ENCODE data around the gene DCTN3.

DCTN3 gene

DNA sequence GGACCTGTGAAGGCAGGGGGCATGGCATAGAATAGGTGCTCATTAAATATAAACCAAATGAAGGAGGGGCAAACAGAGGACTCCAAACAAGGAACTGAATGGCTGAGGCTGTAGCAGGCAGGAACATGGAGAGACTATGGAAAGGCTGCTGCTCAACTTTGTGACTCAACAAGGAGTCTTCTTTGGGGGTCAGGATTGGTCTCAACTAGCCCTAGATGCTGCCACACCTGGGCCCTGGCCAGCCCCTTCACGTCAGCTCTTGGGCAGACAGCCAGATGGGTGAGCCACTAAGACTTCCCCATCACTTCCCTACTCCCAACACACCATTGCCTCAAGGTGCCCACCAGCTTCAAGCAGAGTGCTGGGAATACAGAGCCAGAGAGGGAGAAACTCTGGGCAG lies 19.4 kb downstream of the DCTN3 start:
- in situ Hi-C loops (cut with HindIII; ENCODE audit: low pct_ligation_motif_present, low pct_unique_long_range_greater_than_20kb, low sequenced_read_pairs) = no loop called here
- DNase-seq = no peak

DNA sequence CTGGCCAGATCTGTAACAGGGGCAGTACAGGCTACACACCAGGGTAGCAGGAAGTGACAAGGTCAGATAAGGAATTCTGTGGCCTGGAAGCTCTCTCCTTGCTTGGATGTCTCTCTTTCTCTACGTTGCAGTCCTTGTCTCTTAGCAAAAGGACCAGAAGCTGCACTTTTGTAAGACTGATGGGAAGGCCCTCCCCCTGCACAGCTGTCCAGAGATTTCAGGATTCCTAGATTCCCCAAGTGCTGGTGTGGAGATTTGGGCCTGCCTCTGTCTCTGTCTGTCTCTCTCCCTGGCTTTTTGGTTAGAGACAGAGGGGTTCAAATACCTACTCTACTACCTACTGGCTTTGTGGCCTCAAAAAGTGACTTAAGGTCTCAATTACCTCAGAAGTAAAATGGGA lies 20.7 kb downstream of the DCTN3 start:
- in situ Hi-C loops (cut with HindIII; ENCODE audit: low pct_ligation_motif_present, low pct_unique_long_range_greater_than_20kb, low sequenced_read_pairs) = no loop called here
- no peak for DNase-seq

DNA sequence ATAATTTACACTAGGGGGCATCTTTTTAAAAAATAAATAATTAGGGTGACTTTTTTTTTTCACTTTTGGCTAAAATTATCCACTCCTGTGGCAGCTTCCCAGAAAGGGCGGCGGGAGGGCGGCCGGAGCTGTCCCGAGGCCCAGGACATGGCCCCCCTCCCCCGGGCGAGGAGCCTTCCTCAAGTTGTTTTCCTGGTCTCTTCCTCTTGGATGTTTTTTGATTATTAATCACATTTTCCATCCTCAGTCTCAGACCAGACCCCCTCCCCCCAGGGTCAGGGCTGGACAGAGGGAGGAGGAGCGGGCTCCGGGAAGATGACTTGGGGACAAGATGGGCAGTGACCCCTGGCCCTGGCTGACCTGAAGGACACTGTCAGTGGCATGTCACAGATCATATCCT lies 26.1 kb downstream of the DCTN3 start:
- in situ Hi-C loops (cut with HindIII; ENCODE audit: low pct_ligation_motif_present, low pct_unique_long_range_greater_than_20kb, low sequenced_read_pairs) = no loop called here
- no peak for DNase-seq

DNA sequence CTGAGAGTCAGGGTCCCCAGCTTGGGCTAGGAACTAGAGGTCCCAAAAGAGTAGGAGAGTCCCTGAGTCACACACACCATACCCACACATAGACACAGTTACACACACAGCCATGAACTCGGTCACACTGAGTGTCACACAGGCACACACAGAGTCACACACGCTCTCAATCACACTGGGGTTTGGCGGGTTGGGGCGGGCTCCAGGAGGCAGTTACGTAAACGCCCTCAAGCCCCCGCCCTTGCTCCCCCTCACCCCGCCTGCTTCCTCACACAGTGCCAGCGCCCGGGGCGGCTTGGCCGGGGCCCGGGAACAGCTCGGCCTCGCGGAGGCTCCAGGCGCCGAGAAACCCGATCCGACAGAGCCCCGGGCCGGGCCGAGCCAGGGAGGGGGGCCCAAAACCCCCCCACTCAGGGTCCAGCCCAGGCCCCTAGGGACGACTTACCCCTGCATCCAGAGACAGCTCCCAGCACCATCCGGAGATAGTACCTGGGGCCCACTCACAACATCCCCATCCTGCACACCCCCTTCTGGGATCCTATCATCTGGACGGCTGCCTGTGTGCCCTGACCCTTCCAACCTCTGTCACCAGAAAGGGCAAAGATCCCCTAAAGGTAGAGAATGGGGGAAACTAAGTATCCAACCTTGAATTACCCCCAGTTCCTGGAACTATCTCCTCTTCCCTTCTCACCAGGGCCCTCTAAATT lies 27.2 kb downstream of the DCTN3 start:
- DNase-seq = no peak
- in situ Hi-C loops (cut with HindIII; ENCODE audit: low pct_ligation_motif_present, low pct_unique_long_range_greater_than_20kb, low sequenced_read_pairs) = no loop called here

DNA sequence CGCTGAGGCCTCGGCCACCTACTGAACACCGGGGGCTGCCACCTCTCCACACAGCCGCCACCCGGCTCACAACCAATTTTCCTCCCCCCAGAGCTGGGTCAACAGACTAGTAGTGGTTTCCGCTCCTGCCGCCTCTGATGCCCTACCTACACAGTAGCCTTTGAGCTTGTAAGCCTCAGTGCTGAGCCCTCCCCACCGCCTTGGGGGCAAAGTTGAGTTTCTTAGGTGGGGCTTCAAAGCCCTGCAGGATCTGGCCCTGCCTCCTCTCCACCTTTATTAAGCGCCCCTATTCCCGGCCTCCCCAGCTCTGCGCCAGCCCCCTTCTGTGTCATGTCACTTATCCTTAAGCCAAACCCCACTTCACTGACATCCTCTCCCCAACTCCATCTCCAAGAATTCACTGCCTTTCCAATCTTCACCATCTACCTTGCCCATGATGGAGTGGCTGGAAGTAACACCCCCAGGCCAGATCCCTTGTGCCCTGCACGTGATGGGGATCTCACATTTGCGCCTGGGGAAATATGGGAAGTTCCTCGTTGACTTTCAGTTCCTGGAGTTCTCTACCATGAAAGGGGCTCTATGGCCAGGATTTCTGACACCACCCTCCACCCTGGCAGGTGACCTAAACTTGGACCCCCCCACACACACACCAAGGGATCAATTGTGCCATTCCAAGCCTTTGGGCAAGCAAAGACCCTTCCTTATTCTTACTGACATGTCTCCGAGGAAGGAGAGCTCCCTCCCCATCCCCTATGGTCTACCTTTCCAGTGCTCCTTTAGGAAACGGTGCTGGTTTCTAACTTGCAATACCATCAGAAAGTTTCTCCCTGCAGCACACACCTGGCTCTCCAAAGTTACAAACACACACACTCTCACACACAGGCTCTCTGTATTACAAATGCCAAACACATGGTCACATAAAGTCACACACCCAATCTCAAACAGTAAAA lies 28.1 kb downstream of the DCTN3 start:
- in situ Hi-C loops (cut with HindIII; ENCODE audit: low pct_ligation_motif_present, low pct_unique_long_range_greater_than_20kb, low sequenced_read_pairs) = no loop called here
- DNase-seq = no peak

DNA sequence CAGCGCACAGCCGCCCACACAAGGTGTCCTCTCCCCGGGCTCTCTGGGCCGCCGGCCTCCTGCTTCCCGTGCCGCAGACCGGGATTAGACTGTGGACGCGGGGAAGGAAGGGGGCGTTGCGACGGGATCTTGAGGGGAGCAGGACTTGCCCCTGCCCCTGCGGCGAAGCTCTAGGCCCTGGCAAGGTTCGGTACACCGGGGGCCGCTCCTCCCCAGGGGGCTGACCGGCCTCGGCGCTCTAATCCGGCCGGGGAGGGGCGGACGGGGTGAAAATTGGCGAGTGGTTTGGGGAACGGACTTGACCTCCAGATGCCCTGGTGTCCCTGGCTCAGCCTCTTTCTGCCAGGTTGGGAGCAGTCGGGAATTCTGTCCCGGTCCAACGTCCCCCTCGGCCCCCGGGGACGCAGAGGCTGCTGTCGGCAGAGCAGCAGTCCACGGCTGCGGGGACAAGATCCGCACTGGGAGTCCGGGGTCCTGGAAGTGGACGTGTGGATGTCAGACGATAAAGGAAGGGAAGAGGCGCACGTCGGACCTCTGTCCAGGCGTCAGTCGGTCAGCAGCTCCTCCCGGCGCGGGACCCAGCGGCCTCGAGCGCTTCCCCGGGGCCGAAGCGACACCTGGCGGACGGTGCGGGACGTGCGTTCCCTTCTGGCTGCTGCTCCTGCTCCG lies 28.9 kb downstream of the DCTN3 start:
- in situ Hi-C loops (cut with HindIII; ENCODE audit: low pct_ligation_motif_present, low pct_unique_long_range_greater_than_20kb, low sequenced_read_pairs) = no loop called here
- peak; percentile 69 for DNase-seq

DNA sequence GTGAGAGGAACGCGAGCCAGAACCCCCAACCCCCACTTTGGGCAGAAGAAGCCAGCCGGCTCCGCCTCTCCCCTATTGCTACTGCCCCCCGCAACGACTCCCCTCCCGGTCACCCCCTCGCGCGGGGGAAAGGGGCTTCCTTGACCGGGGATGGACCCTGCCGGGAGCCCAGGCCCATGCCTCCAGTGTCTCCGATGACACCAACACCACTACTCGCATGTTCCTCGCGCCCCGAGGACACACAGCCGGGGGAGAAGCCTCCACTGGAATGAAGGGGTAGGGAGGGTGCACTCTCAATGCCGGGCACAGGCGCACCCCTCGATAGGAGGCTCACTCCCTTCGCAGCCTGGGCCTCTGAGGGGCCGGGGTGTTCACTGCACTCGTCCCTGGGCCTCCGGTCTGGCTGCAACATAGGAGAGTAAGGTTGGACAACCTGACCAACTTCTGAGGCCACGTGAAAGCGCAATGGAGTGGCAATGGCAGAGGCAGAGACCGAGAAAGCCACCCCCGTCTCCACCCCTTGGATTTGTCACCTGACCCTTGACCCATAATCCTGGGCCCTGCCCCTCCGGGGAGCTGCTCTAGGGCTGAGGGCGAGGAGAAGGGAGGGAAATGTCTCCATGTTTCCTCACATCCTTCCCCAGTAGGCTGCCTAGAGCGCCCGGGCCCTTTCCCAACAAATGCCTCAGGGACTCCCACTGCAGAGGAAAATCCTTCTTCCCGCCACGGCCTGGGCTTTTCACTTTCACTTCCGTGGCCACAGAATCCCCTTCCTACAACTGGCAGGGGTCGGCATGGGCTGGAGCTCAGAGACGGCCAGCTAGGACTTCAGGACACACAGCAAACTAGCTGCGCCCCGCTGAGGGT lies 29.7 kb downstream of the DCTN3 start:
- DNase-seq = no peak
- in situ Hi-C loops (cut with HindIII; ENCODE audit: low pct_ligation_motif_present, low pct_unique_long_range_greater_than_20kb, low sequenced_read_pairs) = no loop called here

DNA sequence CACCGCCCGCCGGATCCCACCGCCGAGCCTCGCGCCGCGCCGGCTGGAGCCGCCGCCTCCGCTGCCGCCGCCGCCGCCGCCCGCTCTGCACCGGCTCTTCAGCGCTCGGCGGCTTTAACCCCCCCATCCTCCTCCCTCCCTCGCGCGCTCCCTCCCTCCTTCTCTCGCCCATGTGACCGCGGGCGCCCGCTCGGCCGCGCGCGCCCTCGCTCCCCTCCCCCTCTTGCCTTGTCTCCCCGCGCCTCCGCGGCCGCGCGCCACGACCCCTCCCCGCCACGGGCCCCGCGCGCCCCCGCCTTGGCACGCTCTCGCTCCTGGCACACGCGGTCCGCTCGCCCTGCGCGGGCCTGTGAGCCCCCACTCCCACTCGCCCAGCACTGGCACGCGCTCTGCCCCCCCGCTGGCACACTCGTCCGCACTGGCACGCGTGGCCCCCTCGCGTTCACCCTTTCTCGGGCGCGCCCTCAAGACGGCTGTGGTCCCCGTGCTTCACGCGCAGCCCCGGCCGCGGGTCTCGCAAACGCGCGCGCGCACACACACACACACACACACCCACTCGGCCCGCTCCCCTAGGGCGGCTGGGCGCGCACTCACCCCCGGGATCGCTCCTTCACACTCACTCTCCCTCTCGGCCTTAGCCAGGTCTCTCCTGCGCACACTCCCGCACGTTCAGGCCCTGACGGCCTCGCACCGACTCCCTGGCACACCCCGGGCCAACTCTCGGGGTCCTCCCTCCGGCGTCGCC lies 30.5 kb downstream of the DCTN3 start, which contains the start of gene CNTFR:
CNTFR (minus strand) TSS at position 89 of the 745 bp plus-strand sequence. CDS start 20,743 bp downstream, outside the sequence.
- in situ Hi-C loops (cut with HindIII; ENCODE audit: low pct_ligation_motif_present, low pct_unique_long_range_greater_than_20kb, low sequenced_read_pairs) = no loop called here
- no peak for DNase-seq

DNA sequence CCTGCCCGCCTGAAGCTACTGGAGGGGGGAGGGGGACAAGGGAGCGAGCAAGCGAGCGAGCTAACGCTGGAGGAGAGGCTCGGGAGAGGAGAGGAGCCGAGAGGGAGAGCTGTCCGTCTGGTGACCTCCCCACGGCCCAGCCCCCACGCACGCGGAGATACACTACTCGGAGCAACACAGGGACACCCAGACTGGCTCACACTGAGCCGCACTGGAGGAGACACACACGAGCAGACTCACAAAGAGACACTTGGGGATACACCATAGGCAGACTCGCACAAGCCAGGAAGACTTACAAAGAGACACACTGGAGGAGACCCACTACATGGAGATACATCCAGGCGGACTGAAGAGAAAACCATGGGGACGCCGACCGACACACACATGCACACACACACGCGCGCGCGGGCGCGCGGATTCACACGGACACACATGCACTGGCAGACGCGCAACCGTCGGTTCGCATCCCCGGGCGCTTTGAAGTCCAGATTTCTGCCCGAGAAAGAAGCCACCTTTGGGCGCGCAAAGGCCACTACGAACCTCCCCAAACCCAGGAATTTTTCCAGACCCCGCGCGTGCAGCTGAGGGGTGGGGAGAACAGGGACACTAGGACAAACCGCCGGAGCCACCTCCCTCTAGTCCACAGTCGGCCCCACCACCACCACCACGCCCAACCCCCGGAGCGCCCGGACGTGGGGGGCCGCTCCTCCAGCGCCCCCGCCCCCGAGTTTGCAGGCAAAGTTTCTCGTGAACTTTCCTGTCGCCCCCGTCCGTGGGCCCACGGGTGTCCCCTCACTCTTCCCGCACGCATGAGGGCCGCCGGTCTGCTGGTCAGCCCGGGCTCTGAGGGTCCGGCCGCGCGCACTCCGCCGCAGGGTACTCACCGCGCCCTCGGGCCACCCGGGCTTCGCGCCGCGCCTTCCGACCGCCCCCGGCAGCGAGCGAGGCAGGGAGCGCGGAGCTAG lies 31.3 kb downstream of the DCTN3 start:
- in situ Hi-C loops (cut with HindIII; ENCODE audit: low pct_ligation_motif_present, low pct_unique_long_range_greater_than_20kb, low sequenced_read_pairs) = no loop called here
- no peak for DNase-seq

DNA sequence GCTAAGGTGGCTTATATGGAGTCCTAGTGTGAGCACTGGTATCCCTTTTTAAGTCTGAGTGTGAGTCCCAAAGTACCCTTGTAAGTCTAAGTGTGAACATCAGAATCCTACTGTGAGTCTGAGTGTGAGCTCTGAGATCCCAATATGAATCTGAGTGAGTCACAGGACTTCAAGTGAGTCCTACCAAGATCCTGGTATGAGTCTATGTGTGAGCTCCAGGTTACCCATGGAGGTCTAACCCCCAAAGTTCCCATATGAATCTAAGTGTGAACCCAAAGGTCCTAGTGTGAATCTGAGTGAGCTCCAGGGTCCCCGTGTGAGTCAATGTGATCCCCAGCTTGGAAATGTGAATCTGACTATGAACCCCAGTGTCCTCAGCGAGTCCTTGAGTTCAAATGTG lies 33.0 kb downstream of the DCTN3 start:
- in situ Hi-C loops (cut with HindIII; ENCODE audit: low pct_ligation_motif_present, low pct_unique_long_range_greater_than_20kb, low sequenced_read_pairs) = no loop called here
- no peak for DNase-seq

DNA sequence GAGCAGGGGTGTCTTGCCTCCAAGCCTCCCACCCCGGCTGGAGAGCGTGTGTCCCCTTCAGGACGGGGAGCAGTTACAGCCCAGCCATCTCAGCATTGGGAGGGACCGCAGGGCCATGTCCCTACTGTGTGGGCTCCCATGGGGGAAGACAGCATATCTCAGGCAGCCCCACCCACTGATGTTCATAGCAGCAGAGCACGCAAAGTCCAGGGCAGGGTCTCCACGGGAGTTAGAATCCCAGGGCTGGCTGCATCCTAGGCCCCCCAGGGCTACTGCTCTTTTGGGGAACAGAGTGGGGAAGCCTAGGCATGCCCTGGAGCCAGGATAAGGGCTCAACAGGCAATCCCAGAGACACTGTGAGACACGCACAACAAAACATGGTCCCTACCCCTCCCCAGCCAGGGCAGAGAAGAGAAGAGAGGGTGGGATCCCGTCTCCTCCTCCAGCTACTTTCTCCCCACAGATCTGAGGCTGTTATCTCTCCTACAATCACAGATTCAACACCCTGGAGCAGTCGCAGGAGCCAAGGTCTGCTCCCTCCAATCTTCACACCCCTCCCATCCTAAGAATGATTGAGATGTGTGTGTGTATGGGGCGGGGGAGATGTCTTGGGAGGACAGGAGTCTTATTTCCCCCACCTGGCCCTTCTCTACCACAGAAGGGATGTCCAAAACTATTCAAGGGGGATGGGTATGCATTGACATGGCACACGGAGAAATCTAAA lies 34.2 kb downstream of the DCTN3 start:
- in situ Hi-C loops (cut with HindIII; ENCODE audit: low pct_ligation_motif_present, low pct_unique_long_range_greater_than_20kb, low sequenced_read_pairs) = no loop called here
- DNase-seq = no peak

DNA sequence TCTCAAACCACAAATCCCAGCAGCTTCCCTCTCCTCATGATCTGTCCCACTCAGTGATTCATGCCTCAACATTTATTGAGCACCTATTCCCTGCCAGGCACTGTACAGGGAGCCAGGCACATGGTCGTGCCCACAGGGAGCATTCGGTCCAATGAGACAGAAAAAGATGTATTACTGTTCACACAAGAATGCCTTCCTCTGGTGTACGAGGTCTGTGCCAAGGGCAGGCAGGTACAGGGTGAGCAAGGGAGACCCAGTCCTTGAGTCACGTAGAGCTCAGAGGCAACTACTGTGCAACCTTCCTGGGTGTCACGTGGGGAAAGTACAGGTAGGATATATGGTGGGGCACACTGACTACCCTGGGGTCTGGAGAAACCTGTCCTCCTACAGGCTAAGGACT lies 35.3 kb downstream of the DCTN3 start:
- DNase-seq = no peak
- in situ Hi-C loops (cut with HindIII; ENCODE audit: low pct_ligation_motif_present, low pct_unique_long_range_greater_than_20kb, low sequenced_read_pairs) = no loop called here

DNA sequence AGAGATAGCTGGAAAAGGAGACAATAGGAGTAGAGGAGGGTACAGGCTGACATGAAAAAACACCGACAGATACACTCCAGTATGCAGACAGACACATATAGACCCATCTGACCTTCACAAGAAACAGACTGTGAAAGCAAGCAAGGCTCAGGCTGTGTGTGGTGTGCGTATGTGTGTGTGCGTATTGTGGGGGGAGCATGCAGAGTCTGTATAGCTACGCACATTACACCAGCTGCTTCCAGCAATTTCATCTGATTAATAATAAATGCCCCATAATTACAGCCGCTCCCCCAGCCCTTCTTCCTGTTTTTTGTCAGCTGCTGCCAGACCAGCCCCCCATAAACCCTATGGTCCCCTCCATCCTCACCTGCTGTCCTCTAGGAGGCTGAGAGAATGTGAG lies 37.5 kb downstream of the DCTN3 start:
- in situ Hi-C loops (cut with HindIII; ENCODE audit: low pct_ligation_motif_present, low pct_unique_long_range_greater_than_20kb, low sequenced_read_pairs) = no loop called here
- DNase-seq = no peak

DNA sequence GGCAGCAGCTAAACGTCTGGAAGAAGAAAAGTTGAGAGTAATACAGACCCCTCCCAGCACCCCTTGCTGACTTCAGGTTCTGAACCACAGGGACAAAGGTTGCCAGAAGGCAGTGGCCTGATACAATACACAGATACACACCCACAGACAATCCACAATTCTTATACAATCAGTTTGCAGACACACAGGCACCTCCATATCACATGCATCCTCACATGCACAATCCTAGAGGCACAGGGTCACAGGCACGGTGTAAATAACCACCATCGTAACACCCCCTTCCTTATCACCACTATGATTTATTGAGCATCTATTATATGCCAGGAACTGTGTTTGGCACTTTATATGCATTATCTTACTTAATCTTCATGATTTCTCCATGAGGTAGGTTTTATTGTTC lies 39.0 kb downstream of the DCTN3 start:
- DNase-seq = no peak
- in situ Hi-C loops (cut with HindIII; ENCODE audit: low pct_ligation_motif_present, low pct_unique_long_range_greater_than_20kb, low sequenced_read_pairs) = no loop called here

DNA sequence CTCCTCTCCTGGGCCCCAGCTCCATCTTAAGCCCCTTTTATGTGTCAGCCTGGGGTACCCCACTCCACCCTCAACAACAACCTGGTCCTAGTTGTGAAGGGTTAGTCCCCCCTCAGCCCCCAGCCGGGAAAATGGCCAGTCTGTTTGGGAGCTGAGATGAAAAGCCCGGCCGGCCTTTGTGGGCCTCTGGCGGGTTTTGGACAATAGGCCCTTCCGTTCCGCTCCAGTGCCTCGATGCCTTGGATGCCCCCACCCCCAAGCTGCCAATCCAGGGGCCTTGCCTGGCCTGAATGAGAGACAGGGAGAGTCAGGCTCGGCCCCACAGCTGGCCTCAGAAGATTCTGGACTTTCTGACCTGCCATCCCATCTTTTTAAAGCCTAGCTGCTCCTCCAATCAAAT lies 39.9 kb downstream of the DCTN3 start:
- DNase-seq = no peak
- in situ Hi-C loops (cut with HindIII; ENCODE audit: low pct_ligation_motif_present, low pct_unique_long_range_greater_than_20kb, low sequenced_read_pairs) = no loop called here

DNA sequence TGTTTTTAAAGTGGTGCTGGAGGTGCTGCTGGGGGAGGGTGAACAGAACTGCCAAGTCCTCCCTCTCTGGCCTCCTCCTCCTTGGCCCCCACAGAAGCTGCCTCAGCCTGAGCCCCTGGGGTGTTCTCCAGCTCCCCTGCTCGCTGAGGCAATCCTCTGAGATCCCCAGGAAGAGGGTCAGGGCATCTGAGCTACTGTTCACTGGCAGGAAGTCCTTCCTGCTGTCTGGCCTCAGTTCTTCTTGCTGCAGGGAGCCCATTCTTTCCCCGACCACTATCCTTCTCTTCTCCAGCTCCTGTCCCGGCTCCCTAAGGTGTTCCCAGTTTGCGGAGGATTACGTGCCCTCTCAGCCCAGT lies 40.5 kb downstream of the DCTN3 start:
- no peak for DNase-seq
- in situ Hi-C loops (cut with HindIII; ENCODE audit: low pct_ligation_motif_present, low pct_unique_long_range_greater_than_20kb, low sequenced_read_pairs) = no loop called here

All from ACHN (cell line).